ENCODE measurements around the gene CDC42. TPM values are rescaled to one million over a fixed set of nuclear protein-coding genes. Genes with fewer than 3 reads are reported as not detected.

CDC42 gene
- total and polyA plus RNA-seq, 2 of the 13 experiments (the other 11 are each of a cell fraction or from before 2014, with no cell fraction given), result 138 to 237 TPM

GRCh38 chr1:22025368-22026155 is 26.9 kb upstream of the CDC42 start (continued):
- TF ChIP-seq ZNF280B (CRISPR knock-in tag; IDR thresholded peaks at IDR 0.05; ENCODE audit: borderline replicate concordance) (peak; percentile 31; the same call in 1 of the 2 replicates), HOXD1 (CRISPR knock-in tag; IDR thresholded peaks at IDR 0.05) (0 out of 2 replicates have a peak, but pooled peaks have one; percentile 9), CREBL2 (CRISPR knock-in tag; IDR thresholded peaks at IDR 0.05; ENCODE audit: borderline replicate concordance) (0 out of 2 replicates have a peak, but pooled peaks have one; percentile 24), ZBTB38 (CRISPR knock-in tag; IDR thresholded peaks at IDR 0.05) (0 out of 2 replicates have a peak, but pooled peaks have one; percentile 24), THAP8 (CRISPR knock-in tag; IDR thresholded peaks at IDR 0.05; ENCODE audit: borderline replicate concordance) (no peak), ZNF138 (CRISPR knock-in tag; IDR thresholded peaks at IDR 0.05; ENCODE audit: low read depth) (no peak), ZNF136 (CRISPR knock-in tag; IDR thresholded peaks at IDR 0.05; ENCODE audit: low read depth) (0 out of 2 replicates have a peak, but pooled peaks have one; percentile 65), ZSCAN5A (CRISPR knock-in tag; IDR thresholded peaks at IDR 0.05; ENCODE audit: borderline replicate concordance) (0 out of 2 replicates have a peak, but pooled peaks have one; percentile 35), ZGPAT (CRISPR knock-in tag; IDR thresholded peaks at IDR 0.05) (peak; percentile 19), STAG1 (CRISPR knock-in tag; IDR thresholded peaks at IDR 0.05) (no peak), NR2C2 (CRISPR knock-in tag; IDR thresholded peaks at IDR 0.05; ENCODE audit: borderline replicate concordance) (peak; percentile 92), SNRNP70 (IDR thresholded peaks at IDR 0.05; ENCODE audit: low read depth, low read length) (no peak), ATRX (CRISPR knock-in tag; IDR thresholded peaks at IDR 0.05; ENCODE audit: borderline replicate concordance) (no peak), ARID4A (CRISPR knock-in tag; IDR thresholded peaks at IDR 0.05; ENCODE audit: borderline replicate concordance) (peak; percentile 78), PAX8 (CRISPR knock-in tag; IDR thresholded peaks at IDR 0.05; ENCODE audit: borderline replicate concordance) (no peak), ARNTL (CRISPR knock-in tag; IDR thresholded peaks at IDR 0.05) (no peak), NAIF1 (CRISPR knock-in tag; IDR thresholded peaks at IDR 0.05; ENCODE audit: borderline replicate concordance) (peak; percentile 73; the same call in 1 of the 2 replicates), ZNF761 (CRISPR knock-in tag; conservative IDR thresholded peaks at IDR 0.05) (no peak)

All from HepG2 (cell line).